GM19035 (cell line): ENCODE data around the gene PLCG2.
"Not testable (repeated sequence)": the region's sequence is repeated elsewhere in the genome, so short reads cannot be mapped to it uniquely, and the experiment has no call there.

Experiments
- ATAC-seq: cut with Tn5 transposase; IDR thresholded peaks from one replicate; pipeline ENCODE4 v1.9.1; 2021; ENCODE audit not compliant: unreplicated experiment

The PLCG2 gene

DNA sequence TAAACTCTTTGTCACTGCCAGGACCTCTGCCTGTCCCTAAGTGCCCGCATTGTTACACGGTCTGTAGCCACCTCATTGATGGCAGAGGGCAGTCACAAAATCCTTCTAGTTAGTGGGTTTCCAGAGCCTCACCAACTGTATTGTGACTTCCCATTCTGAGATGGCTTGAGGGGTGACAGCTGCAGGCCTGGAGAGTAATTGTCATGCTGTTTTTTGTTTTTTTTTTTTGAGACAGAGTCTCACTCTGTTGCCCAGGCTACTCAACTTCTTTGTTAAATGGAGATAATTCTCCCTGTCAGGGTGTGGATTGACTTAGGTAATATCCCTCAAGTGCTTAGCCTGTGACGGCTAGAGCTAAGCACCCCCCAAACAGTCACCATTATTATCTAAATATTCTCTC lies 154.3 kb downstream of the PLCG2 start:
- ATAC-seq: no peak

DNA sequence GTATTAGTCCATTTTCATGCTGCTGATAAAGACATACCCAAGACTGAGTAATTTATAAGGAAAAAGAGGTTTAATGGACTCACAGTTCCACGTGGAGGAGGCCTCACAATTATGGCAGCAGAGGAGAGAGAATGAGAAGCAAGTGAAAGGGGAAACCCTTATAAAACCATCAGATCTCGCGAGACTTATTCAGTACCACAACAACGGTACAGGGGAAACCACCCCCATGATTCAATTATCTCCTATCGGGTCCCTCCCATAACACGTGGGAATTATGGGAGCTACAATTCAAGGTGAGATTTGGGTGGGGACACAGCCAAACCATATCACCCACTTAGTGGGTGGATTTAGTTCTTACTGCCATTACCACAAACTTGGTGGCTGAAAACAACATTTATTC lies 155.6 kb downstream of the PLCG2 start:
- ATAC-seq: not testable (repeated sequence)

DNA sequence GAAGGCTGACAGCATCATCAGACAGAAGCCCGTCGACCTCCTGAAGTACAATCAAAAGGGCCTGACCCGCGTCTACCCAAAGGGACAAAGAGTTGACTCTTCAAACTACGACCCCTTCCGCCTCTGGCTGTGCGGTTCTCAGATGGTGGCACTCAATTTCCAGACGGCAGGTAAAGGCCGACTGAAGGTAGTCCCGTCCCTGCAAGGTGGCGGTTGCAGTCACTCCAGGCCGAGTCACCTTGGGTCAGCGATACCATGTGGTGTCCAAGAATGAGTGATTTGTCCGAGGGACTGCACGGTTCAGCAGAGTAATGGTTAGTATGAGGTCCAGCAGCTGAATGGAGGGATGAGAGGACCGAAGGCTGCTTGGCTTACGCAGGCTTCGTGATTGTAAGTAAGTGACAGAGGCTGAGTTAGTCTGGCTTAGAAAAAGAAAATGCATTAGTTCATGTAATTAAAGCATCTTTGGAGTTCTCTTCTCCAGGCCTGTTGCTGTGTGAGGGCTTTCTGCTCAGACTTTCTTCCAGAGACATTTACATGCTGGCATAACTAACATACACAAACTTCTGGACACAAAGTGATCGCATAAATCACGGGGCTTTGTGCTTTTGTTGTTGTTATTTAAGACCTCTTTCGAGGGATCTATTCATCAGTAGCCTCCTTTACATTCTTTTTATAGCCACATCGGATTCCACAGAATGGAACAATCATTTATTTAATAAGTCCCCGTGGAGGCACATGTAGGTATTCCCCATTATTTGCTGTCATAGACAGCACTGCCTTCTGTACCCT lies 157.3 kb downstream of the PLCG2 start:
- ATAC-seq: no peak

DNA sequence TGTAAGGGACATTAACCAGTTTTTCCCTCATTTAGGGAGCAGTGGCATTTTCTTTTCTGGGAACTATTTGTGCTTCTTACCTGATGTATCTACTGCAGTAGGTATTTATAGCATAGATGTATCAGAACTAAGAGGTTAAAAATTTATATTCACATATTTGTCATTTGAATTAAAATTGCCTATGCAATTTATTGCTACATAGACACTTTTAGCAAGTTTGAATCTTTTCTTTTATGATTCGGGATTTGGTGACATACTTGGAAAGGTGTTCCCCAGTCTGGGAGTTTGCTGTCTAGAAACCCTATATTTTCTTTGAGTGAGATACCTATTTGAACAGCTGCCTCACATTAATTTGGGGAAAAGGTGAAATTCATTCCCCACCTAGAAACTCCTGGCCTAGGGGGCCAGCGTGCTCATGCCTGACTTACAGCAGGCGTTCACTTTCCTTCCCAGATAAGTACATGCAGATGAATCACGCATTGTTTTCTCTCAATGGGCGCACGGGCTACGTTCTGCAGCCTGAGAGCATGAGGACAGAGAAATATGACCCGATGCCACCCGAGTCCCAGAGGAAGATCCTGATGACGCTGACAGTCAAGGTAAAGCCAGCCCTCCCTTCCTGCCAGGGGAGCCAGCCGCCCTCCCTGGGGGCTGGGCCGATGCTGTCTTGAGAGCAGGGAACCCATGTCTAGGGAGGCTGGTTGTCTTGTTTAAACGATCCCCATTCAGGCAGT lies 158.4 kb downstream of the PLCG2 start:
- ATAC-seq: no peak

DNA sequence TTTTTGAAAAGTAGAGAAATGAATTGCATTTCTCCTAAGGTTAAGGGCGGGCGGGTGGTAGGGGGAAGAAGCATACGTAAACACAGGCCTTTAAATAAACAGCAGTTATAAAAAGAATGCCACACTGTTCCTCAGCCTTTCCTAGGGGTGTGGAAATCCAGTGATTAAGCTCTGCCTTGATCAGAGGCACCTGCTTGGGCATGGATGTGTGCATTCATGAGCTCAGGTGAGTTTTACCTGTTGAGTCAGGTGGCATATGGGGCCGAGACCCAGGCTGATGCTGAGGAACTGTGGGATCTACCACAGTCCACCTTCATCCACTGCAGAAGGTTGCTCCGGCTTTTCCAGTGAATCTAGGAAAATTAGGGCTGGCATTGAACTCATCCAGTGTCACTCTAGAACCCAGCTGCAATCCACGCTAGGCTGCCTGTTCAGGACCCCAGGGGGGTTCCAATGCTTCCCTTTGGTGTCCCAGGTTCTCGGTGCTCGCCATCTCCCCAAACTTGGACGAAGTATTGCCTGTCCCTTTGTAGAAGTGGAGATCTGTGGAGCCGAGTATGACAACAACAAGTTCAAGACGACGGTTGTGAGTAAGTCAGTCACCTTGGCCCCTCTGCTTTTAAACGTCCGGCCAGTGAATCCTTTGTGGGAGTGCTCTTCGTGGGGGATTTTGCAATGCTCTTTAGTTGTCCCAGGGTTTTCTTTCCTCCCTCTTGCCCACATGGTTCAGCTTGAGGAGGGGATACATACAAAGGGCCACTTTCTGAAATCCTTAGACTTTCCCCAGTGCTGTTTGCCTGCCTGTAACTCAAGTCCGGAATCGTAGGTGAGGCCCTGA lies 159.5 kb downstream of the PLCG2 start:
- no peak for ATAC-seq

DNA sequence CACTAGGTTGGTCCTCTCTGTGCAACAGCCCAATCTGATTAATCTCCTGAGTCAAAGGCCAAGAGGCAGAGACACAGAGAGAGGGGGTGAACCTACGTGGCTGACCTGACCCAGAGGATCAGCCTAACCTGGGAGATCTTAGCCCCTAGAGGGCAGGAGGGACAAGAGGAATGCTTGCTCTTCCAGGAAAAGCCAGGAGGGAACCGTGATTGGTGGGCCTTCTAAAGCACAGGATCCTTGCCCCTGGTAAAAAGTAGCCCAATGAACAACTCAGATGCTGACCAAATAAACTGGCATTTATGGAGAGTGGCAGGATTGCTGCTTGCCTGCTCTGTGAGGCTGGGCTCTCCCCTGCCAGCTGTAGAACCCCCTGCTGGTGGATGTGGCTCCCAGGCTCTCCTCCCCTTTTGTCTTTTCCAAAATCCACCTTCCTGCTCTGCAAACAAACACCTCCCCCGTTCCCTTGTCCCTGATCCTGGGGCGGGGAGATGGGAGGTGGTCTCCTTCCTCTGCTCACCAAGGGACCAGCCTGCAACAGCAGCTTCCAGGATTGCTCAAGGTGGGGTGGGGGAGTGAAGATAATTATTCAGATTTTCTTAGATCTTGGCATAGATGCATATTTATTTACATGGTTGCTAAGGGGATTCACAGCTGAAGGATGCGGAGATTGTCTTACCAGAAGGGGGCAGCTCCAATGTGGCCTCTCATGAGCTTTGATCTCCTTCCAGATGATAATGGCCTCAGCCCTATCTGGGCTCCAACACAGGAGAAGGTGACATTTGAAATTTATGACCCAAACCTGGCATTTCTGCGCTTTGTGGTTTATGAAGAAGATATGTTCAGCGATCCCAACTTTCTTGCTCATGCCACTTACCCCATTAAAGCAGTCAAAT lies 160.3 kb downstream of the PLCG2 start:
- ATAC-seq: no peak

DNA sequence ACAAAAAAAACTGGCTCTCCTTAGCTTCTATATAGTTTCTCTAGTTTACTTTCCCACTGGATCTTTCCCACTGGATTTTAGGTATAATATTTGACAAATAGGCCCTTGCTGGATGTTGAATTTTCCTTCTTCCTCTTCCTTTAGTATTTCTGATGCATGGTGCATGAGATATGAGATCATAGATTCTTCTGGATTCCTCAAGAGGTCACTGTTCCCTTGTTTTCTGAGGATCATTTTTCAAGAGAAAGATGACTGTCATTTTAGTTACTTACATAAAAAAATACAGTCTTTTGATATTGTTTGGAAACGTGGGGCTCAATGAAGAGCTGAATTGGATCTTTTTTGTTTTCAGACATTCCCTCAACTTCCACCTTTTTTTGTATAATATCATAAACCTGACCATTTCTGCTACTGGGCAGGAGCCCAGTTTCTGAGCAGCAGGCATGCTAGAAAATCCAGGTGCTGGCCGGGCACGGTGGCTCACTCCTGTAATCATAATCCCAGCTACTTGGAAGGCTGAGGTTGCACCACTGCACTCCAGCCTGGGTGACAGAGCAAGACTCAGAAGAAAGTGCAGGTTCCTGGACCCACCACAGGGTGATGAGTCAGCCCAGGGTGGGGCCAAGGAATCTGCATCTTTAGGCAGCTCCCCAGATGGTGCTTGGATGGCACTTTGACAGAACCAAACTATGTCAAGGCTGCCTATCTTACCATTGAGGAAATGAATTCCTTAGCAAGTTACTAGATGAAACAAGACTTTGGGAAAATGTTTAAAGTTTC lies 161.9 kb downstream of the PLCG2 start:
- no peak for ATAC-seq

DNA sequence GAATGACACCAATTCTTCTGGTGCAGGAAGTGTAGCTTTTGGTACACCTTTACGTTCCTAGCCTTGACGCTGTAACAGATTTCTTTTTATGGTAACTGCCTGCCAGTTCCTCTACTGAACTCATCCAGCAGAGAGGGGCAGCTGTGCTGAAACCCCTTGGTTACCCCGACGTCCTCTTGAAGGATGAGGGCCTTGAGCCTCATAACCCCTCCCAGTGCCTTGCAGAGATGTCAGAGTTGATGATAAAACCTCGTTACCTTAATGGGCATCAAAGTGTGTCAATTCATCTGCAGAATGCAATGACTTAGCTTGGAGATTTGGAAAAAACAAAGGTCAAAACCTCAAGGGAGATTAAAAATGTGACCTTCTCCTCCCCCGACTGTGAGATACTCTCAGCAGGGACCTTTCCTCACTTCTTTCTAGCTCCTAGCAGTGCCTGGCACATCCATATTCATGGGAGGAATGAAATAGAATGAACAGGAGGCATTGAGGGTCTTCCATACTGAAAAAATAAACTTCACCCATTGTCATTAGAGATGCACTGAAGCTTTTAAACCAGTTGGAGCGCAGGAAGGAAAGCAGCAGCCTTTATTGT lies 163.0 kb downstream of the PLCG2 start:
- no peak for ATAC-seq

DNA sequence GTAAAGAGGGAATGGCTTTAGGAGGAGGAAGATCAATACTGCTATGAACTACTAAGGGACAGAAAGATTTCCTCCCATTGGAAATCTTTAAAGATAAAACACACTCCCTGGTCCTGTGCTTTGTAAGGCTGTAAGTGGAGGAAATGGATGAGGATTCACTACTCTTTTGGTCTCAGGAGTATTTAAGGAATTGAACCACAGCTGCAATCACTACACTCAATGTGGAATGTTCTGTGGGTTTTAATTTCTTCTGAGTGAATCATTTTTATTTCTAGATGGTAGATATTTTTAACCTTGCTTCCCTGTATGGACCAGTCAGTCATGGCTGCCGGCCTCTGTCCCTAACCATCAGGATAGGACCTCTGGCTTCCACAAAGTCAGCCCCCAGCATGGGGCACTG lies 166.6 kb downstream of the PLCG2 start:
- ATAC-seq: no peak

DNA sequence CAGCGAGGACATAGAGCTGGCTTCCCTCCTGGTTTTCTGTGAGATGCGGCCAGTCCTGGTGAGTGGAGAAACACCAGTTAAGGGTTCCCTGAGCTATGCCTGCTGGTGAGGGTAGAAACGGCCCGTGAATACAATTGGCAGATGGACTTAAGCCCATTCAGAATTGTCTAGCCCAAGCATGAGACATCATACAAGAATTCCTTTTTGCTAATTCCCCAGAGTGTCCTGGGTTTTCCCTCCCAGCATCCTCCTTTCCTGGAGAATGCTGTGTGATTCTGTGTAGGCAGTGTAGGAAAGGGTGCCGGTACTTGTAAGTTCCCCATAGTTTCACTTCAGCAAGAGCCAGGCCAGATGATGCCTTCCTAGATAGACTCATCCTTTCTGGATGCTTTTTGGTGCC lies 167.1 kb downstream of the PLCG2 start:
- ATAC-seq: no peak

DNA sequence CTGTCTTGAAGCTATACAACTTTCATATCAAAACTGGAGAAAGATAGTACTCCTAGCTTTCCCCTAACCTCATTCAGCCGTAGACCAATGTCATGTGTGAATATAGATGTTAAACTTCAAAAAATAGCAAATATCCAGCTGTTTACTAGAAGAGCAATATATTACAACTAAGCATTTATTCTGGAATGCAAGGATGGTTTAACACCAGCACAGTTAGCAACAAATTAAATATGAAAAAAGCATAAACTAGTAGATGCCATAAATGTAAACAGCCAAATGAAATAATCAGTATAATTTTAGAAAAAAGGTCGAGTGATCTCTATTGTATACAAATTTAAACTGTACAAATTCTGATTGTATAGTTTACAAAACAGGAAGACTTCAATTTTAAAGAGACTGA lies 172.5 kb downstream of the PLCG2 start:
- ATAC-seq: no peak

DNA sequence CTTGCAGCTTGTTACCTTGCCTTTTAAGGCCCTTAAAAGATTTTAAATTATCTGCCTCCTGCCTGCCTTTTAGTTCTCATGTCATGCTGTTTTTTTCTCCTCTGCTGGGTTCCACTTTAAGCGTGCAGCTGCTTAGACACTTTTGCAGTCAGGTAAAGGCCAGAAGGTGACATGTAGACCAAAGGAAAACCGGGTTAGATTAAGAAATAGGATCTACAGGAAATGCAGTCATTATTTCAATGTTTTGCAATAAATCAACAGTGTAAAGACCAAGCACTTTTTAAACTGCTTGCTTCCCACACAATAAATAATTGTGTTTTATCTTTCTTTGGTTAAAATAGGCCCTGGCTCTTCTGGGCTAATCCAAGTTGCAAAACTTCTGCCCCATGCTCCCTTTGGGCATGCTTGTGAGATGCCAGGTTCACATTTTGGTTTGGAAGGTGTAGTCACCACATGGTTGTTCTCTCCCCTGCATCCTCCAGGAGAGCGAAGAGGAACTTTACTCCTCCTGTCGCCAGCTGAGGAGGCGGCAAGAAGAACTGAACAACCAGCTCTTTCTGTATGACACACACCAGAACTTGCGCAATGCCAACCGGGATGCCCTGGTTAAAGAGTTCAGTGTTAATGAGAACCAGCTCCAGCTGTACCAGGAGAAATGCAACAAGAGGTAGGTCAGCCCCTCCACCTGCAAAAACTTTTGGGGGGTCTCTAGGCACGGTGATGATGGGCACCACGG lies 177.3 kb downstream of the PLCG2 start:
- ATAC-seq: no peak

DNA sequence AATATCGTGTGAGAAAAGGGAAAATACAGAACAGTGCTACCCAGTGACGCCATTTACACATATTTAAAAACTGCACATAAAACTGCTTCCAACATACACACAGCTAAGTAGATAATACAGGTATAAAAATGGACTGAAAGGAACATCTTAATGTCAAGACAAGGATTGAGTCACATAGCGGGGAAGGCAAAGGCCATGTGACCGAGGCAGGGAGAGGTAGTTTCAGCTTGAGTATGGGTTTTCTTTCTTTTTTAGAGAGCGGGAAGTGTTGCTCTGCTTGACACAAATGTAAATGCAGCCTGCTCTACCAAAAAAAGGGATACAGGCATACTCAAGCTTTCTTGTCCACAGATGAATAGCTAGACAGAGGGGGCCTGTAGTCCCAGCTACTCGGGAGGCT lies 185.7 kb downstream of the PLCG2 start:
- no peak for ATAC-seq

DNA sequence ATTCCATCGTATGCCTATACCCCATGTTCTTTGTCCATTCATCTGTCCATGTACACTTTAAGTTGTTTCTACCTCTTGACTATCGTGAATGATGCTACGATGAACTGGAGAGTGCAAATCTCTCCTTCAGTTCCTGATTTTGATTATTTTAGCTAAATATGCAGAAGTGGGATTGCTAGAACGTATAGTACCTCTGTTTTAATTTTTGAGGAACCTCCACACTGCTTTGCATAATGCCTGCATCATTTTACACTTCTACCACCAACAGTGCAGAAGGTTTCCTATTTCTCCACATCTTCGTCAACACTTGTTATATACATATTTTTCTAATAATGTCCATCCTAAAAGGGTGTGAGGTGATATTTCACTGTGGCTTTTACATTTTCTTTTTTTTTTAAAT lies 188.3 kb downstream of the PLCG2 start:
- ATAC-seq: no peak

DNA sequence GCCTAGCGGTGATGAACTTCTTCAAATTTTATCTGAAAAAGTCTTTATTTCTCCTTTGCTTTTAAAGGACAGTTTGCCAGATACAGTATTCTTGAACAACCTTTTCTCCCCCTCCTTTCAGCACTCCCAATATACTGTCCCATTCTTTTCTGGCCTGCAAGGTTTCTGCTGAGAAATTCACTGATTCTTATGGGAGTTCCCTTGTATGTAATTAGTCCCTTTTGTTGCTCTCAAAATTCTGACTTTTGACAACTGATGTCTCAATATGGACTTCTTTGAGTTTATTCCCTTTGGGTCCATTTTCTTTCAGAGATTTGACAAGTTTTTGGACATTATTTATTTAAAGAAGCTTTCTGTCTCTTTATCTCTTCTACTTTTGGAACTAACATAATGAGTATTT lies 192.8 kb downstream of the PLCG2 start:
- no peak for ATAC-seq

DNA sequence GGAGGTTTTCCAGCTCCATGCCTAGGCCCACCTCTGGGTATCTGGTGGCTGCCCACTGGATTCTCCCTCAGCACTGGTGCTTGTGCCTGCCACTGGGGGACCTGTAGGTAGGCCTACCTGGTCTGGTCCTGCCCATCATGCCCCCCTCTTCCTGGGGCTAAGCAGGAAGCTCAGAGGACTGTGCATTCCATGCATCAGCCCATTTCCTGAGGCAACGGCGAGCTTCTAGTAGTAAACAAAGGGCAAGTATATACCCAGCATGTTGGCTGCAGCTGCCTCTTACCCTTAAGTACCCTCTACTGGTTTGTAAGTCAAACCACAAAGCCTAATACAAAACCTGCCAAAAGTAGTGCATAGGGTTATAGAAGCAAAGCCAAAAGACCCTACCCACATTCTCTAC lies 194.6 kb downstream of the PLCG2 start:
- no peak for ATAC-seq

DNA sequence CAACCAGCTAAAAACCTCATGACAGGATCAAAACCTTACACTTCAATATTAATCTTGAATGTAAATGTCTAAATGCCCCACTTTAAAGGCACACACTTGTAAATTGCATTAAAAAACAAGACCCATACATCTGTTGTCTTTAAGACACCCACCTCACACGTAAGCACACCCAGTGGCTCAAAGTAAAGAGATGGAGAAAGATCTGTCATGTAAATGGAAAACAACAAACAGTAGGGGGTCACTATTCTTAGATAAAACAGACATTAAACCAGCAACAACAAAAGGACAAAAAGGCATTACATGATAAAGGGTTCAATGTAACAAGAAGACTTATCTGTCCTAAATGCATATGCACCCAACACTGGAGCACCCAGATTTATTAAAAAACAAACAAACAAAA lies 196.5 kb downstream of the PLCG2 start:
- ATAC-seq: no peak

DNA sequence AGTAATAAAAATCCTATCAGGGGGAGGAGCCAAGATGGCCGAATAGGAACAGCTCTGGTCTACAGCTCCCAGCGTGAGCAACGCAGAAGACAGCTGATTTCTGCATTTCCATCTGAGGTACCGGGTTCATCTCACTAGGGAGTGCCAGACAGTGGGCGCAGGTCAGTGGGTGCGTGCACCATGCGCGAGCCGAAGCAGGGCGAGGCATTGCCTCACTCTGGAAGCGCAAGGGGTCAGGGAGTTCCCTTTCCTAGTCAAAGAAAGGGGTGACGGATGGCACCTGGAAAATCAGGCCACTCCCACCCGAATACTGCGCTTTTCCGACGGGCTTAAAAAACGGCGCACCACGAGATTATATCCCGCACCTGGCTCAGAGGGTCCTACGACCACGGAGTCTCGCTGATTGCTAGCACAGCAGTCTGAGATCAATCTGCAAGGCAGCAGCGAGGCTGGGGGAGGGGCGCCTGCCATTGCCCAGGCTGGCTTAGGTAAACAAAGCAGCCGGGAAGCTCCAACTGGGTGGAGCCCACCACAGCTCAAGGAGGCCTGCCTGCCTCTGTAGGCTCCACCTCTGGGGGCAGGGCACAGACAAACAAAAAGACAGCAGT lies 198.3 kb downstream of the PLCG2 start:
- not testable (repeated sequence) for ATAC-seq
